NCI-H2107 (cell line): ENCODE results near the gene TMCC2.
A peak's percentile ranks its signal among the peaks of the same experiment; 100 is the strongest.
"Not testable (repeated sequence)": the region's sequence is repeated elsewhere in the genome, so short reads cannot be mapped to it uniquely, and the experiment has no call there.

ENCODE experiments used
- DNase-seq: peaks from one replicate; lab custom pipeline; 2025; lab: John Stamatoyannopoulos, UW

The TMCC2 gene

GRCh38 chr1:205227584-205228013 lies at the start of gene TMCC2:
Gene TMCC2, plus strand, starts transcription at chr1:205227946. Its CDS starts 619 bp downstream, at chr1:205228565.
- peak; percentile 87 for DNase-seq

GRCh38 chr1:205179842-205180241 lies 47.9 kb upstream of the TMCC2 start:
- no peak for DNase-seq

- not testable (repeated sequence) for DNase-seq
Measured at GRCh38 chr1:205180331-205180730, 47.4 kb upstream of the TMCC2 start.

GRCh38 chr1:205182930-205183329 lies 44.8 kb upstream of the TMCC2 start:
- no peak for DNase-seq

GRCh38 chr1:205183676-205184335 lies 43.9 kb upstream of the TMCC2 start:
- DNase-seq = no peak

- no peak for DNase-seq
Measured at GRCh38 chr1:205186191-205186590, 41.6 kb upstream of the TMCC2 start.

GRCh38 chr1:205187420-205187819 lies 40.3 kb upstream of the TMCC2 start:
- no peak for DNase-seq

GRCh38 chr1:205188098-205188497 lies 39.6 kb upstream of the TMCC2 start:
- DNase-seq = no peak

GRCh38 chr1:205188596-205188995 lies 39.1 kb upstream of the TMCC2 start:
- no peak for DNase-seq

GRCh38 chr1:205189131-205189530 lies 38.6 kb upstream of the TMCC2 start:
- no peak for DNase-seq

GRCh38 chr1:205190845-205191577 lies 36.7 kb upstream of the TMCC2 start:
- no peak for DNase-seq

- no peak for DNase-seq
Measured at GRCh38 chr1:205191622-205192021, 36.1 kb upstream of the TMCC2 start.

- no peak for DNase-seq
Measured at GRCh38 chr1:205192287-205192686, 35.5 kb upstream of the TMCC2 start.

- DNase-seq = no peak
Measured at GRCh38 chr1:205199090-205199930, 28.4 kb upstream of the TMCC2 start.

- no peak for DNase-seq
Measured at GRCh38 chr1:205199931-205200299, 27.8 kb upstream of the TMCC2 start.

- no peak for DNase-seq
Measured at GRCh38 chr1:205204552-205204951, 23.2 kb upstream of the TMCC2 start.

GRCh38 chr1:205205055-205205454 lies 22.7 kb upstream of the TMCC2 start:
- DNase-seq = no peak

- DNase-seq = no peak
Measured at GRCh38 chr1:205208811-205209210, 18.9 kb upstream of the TMCC2 start.

GRCh38 chr1:205210756-205211168 lies 17.0 kb upstream of the TMCC2 start:
- no peak for DNase-seq

- peak; percentile 93 for DNase-seq
Measured at GRCh38 chr1:205211169-205211838, 16.4 kb upstream of the TMCC2 start, which contains the start of gene DSTYK. Gene DSTYK, minus strand, starts transcription at chr1:205211702. Its CDS starts 167 bp downstream, at chr1:205211535.

- no peak for DNase-seq
Measured at GRCh38 chr1:205211839-205212536, 15.8 kb upstream of the TMCC2 start.
